Neural cell (in vitro differentiated cells): Measurements from ENCODE around the gene KLHL22. TPM values are rescaled to one million over a fixed set of nuclear protein-coding genes. Genes with fewer than 3 reads are reported as not detected.

Experiments used
- H2AFZ ChIP-seq: fragments of 200-600, 300-800 bp; sonication (generic), shearing (Covaris generic); 2 replicates; pipeline ENCODE4 v1.6.0; 2014; ENCODE audit warnings: low read depth, mild to moderate bottlenecking, antibody characterized with exemption, low read length, moderate library complexity
- H3F3A ChIP-seq: fragments of 200-600 bp; shearing (Covaris generic); 2 replicates; pipeline ENCODE4 v1.6.1; 2016; ENCODE audit warnings: mild to moderate bottlenecking, moderate library complexity, mixed read lengths, antibody characterized with exemption, low read length; ENCODE audit not compliant: insufficient read depth, poor library complexity, severe bottlenecking
- H3K27ac ChIP-seq: fragments of 200-600, 300-800 bp; sonication (generic), shearing (Covaris generic); 2 replicates; pipeline ENCODE4 v1.5.1; 2014; ENCODE audit warnings: mild to moderate bottlenecking, low read length, moderate library complexity
- H3K27me3 ChIP-seq: fragments of 300-800, 200-600 bp; sonication (generic), shearing (Covaris generic); 2 replicates; pipeline ENCODE4 v1.6.0; 2014; ENCODE audit warnings: mild to moderate bottlenecking, low read depth, low read length, moderate library complexity; ENCODE audit not compliant: insufficient read depth
- H3K36me3 ChIP-seq: fragments of 300-800, 200-600 bp; sonication (generic), shearing (Covaris generic); 2 replicates; pipeline ENCODE4 v1.5.1; 2014; ENCODE audit warnings: mild to moderate bottlenecking, antibody characterized with exemption, low read length, moderate library complexity; ENCODE audit not compliant: insufficient read depth
- H3K4me2 ChIP-seq: fragments of 300-800, 200-600 bp; sonication (generic), shearing (Covaris generic); 2 replicates; pipeline ENCODE4 v1.6.0; 2014; ENCODE audit warnings: mild to moderate bottlenecking, low read length
- H3K4me3 ChIP-seq: fragments of 300-800, 200-600 bp; sonication (generic), shearing (Covaris generic); 2 replicates; pipeline ENCODE4 v1.5.1; 2014; ENCODE audit warnings: mild to moderate bottlenecking, low read length, moderate library complexity
- H3K79me2 ChIP-seq: fragments of 200-600 bp; shearing (Covaris generic); replicated peaks from 2 replicates; pipeline ENCODE4 v1.6.0; 2014; ENCODE audit warnings: mild to moderate bottlenecking, low read length, moderate library complexity; ENCODE audit not compliant: insufficient read depth
- H3K9ac ChIP-seq: fragments of 300-800, 200-600 bp; sonication (generic), shearing (Covaris generic); 2 replicates; pipeline ENCODE4 v1.6.1; 2016; ENCODE audit warnings: mild to moderate bottlenecking, low read length, mixed read lengths
- H3K9me2 ChIP-seq: fragments of 200-600 bp; shearing (Covaris generic); 2 replicates; pipeline ENCODE4 v1.6.1; 2016; ENCODE audit warnings: mild to moderate bottlenecking, low read length, mixed read lengths; ENCODE audit not compliant: insufficient read depth
- H3K9me3 ChIP-seq: fragments of 200-600, 300-800 bp; sonication (generic), shearing (Covaris generic); 2 replicates; pipeline ENCODE4 v1.6.1; 2016; ENCODE audit warnings: mild to moderate bottlenecking, mixed run types, low read length, moderate library complexity, mixed read lengths
- H4K20me1 ChIP-seq: fragments of 200-600 bp; shearing (Covaris generic); 2 replicates; pipeline ENCODE4 v1.6.1; 2016; ENCODE audit warnings: mild to moderate bottlenecking, mixed run types; ENCODE audit not compliant: insufficient read depth
- CTCF ChIP-seq: fragments of 450-650 bp; IDR thresholded peaks from 2 replicates; pipeline ENCODE4 v1.5.1; 2014; ENCODE audit warnings: antibody characterized with exemption, mild to moderate bottlenecking, moderate library complexity; ENCODE audit not compliant: poor library complexity, severe bottlenecking
- EP300 ChIP-seq: fragments of 450-650 bp; conservative IDR thresholded peaks from 2 replicates; pipeline ENCODE4 v1.6.1; 2014; ENCODE audit warnings: antibody characterized with exemption, mild to moderate bottlenecking, moderate library complexity; ENCODE audit not compliant: poor library complexity, severe bottlenecking
- EZH2 ChIP-seq: fragments of 200-600, 300-800 bp; shearing (Covaris generic), sonication (generic); IDR thresholded peaks from 2 replicates; pipeline ENCODE4 v1.6.1; 2014; ENCODE audit warnings: antibody characterized with exemption, low read length, borderline replicate concordance, mild to moderate bottlenecking; ENCODE audit not compliant: insufficient read depth, poor library complexity, severe bottlenecking
- MXI1 ChIP-seq: fragments of 450-650 bp; conservative IDR thresholded peaks from 2 replicates; pipeline ENCODE4 v1.6.1; 2014; ENCODE audit warnings: antibody characterized with exemption, mild to moderate bottlenecking; ENCODE audit not compliant: poor library complexity, severe bottlenecking
- POLR2AphosphoS5 ChIP-seq: IDR thresholded peaks from 2 replicates; pipeline ENCODE4 v1.6.1; 2012
- RAD21 ChIP-seq: fragments of 450-650 bp; conservative IDR thresholded peaks from 2 replicates; pipeline ENCODE4 v1.6.1; 2014; ENCODE audit warnings: antibody characterized with exemption, mild to moderate bottlenecking, moderate library complexity
- REST ChIP-seq: IDR thresholded peaks from 2 replicates; pipeline ENCODE4 v1.6.1; 2012; ENCODE audit warnings: borderline replicate concordance
- SMC3 ChIP-seq: fragments of 450-650 bp; conservative IDR thresholded peaks from 2 replicates; pipeline ENCODE4 v1.6.1; 2014; ENCODE audit warnings: antibody characterized with exemption, mild to moderate bottlenecking, moderate library complexity; ENCODE audit not compliant: poor library complexity
- TAF1 ChIP-seq: IDR thresholded peaks from 2 replicates; pipeline ENCODE4 v1.6.1; 2012; ENCODE audit warnings: low read depth
- polyA plus RNA-seq: library from polyadenylated mRNA; depleted of rRNA; stranded (reverse); fragments of >200 nt; gene quantifications from 2 replicates; pipeline ENCODE4 v1.2.3, GENCODE V29; 2014

Gene KLHL22
- polyA plus RNA-seq, 1 donor from 2014 or later = 59.5 TPM

- Histone ChIP-seq H3K9me2 (no peaks in the 10 kb centered on the region), H4K20me1 (peaks cover 5% of the 10 kb centered on the region), H3K27me3 (peaks cover 16% of the 10 kb centered on the region), H2AFZ (no peak overlapping the region), H3K9ac (no peak overlapping the region), H3K9me3 (no peaks in the 10 kb centered on the region), H3K27ac (no peak overlapping the region), H3K79me2 (no peaks in the 10 kb centered on the region), H3K4me3 (no peak overlapping the region), H3F3A (no peaks in the 10 kb centered on the region), H3K4me2 (no peak overlapping the region), H3K36me3 (no peaks in the 10 kb centered on the region)
- TF ChIP-seq EZH2 (no peak), MXI1 (no peak), RAD21 (no peak), EP300 (no peak), POLR2AphosphoS5 (no peak), REST (no peak)
These were observed 52.9 kb downstream of the KLHL22 start for GRCh38 chr22:20442485-20443284.

GRCh38 chr22:20441631-20442484 lies 53.7 kb downstream of the KLHL22 start:
- no peak overlapping the region for H3K27ac ChIP-seq
- no peaks in the 10 kb centered on the region for H3K9me3 ChIP-seq
- H3K36me3 ChIP-seq = no peaks in the 10 kb centered on the region
- H3F3A ChIP-seq = no peaks in the 10 kb centered on the region
- no peak overlapping the region for H2AFZ ChIP-seq
- no peaks in the 10 kb centered on the region for H3K9me2 ChIP-seq
- no peaks in the 10 kb centered on the region for H3K79me2 ChIP-seq
- H3K4me3 ChIP-seq = no peak overlapping the region
- no peak overlapping the region for H3K4me2 ChIP-seq
- no peak for TF ChIP-seq REST
- no peak for TF ChIP-seq CTCF
- TF ChIP-seq SMC3 = no peak
- no peak for TF ChIP-seq EP300
- TF ChIP-seq EZH2 = no peak
- TF ChIP-seq MXI1 = no peak
- TF ChIP-seq POLR2AphosphoS5 = no peak
- no peak for TF ChIP-seq TAF1
- TF ChIP-seq RAD21 = no peak
- no peak overlapping the region for H3K9ac ChIP-seq
- peaks cover 5% of the 10 kb centered on the region for H4K20me1 ChIP-seq
- H3K27me3 ChIP-seq = peaks cover 22% of the 10 kb centered on the region
